SK-N-MC (cell line): ENCODE data around the gene CDC42.

ENCODE experiments used
- EZH2 ChIP-seq: fragments of 200-600 bp; sonication (generic); IDR thresholded peaks from one replicate; pipeline ENCODE4 v1.6.1; 2017; ENCODE audit warnings: antibody characterized with exemption
- FOXP2 ChIP-seq: optimal IDR thresholded peaks from 2 replicates; pipeline ENCODE3; 2011; ENCODE audit warnings: mild to moderate bottlenecking, moderate library complexity; ENCODE audit not compliant: insufficient read depth; ENCODE audit errors: extremely low read length, control extremely low read depth
- POLR2AphosphoS5 ChIP-seq: IDR thresholded peaks from 2 replicates; pipeline ENCODE4 v1.6.1; 2012; ENCODE audit warnings: mild to moderate bottlenecking, low read depth, low read length, borderline replicate concordance

DNA sequence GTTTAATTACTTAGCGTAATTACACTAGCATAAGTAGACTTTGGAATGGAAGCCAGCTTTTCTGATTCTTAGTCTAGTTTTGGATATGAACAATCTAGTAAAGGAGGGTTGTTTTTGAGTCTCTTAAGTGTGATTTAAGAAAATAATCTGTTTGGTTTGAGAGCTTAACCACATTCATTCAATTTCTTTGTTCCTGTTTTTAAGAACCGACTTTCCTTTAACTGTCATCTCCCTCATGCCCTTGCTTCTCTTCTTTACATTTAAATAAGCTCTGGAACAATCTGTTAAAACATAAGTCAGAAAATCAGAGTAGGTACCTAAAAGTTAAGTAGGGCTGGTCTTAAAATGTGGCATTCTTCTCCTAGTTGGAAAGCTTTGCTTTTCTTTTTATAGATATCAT lies 27.7 kb downstream of the CDC42 start:
- TF ChIP-seq EZH2 (no peak), POLR2AphosphoS5 (no peak), FOXP2 (no peak)
